ENCODE results near the gene SPAG17.
A peak's percentile ranks its signal among the peaks of the same experiment; 100 is the strongest.

SPAG17 gene

DNA sequence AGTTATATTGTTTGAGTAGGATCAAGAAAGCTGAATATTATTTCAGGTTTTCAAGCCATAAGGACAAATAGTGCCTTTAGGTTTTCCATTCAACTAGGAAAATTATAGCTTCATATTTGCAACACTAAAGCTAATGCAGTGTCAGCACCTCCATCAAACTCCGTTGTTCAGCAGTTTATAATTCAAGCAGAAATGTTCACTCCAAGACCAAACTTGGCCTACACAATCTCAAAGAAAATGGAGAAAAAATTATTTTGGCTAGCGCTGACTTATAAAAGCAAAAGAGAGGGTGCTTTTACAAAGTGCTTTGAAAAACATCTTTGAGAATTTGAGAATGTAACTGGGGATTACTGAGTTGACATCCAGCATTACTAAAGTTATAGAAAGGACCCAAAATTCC, 1.4 kb downstream of the SPAG17 start:
- no peak overlapping the region for H3K4me3 ChIP-seq

DNA sequence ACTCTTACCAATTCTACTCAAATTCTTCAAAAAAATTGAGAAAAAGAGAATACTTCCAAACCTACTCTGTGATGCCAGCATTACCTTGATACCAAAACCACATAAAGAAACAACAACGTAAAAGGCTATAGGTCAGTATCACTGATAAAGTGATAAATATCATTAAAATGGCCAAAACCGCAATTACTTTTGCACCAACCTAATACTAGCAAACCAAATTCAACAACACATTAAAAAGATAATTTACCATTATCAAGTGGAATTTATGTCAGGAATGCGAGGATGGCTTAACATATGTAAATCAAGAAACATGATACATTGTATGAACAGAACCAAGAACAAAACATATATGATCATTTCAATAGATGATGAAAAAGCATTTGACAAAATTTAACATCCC, 7.0 kb downstream of the SPAG17 start:
- no peak overlapping the region for H3K27ac ChIP-seq
- no peak overlapping the region for H3K4me3 ChIP-seq

More for the DNA sequence above, 1.4 kb downstream of the SPAG17 start:
- no peak overlapping the region for H3K27ac ChIP-seq

DNA sequence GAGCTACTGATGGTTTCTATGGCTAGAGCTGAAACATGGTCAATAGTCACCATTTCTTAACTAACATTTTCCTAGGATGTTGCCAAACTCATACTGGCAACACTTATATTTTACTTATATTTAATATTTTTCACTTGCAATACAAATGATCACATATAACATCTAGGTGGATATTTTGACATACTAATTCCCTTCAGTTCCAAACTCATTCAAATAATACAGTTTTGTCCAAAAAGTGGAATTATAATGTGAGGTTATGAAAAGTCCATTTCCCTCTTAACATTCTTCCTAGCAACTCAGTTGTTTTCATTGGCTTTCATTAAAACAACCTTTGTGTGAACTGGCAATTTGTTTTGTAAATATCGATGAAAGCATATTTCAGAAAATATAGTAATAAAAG, 16.0 kb downstream of the SPAG17 start:
- Histone ChIP-seq H3K27ac (no peak overlapping the region), H3K4me3 (no peak overlapping the region)

DNA sequence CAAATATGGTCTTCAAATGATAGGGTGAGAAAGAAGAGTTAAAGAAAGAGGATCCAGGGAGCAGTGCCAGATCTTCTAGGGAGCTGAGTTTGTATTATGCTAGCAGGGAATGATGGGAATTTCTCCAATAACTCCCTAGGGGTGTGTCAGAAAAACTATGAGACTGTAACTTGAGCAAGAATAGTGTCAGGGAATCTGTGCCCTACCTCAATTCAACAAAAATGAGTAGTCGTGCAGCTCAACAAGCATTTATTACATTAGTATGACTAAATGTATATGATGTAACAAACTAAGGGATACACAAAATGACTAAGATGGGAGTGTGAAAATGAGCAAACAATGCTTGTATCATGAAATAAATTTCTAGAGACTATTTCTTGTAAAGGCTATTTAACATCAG, 24.2 kb downstream of the SPAG17 start:
- no peak overlapping the region for H3K27ac ChIP-seq
- H3K4me3 ChIP-seq: no peak overlapping the region

GRCh38 chr1:118159569-118159968, 25.5 kb downstream of the SPAG17 start:
- Histone ChIP-seq H3K4me3 (no peak overlapping the region), H3K27ac (peak overlapping the region in 5 of 21 experiments; percentile 34 to 63 (median 46))

- Histone ChIP-seq H3K27ac (peak overlapping the region in 4 of 21 experiments; percentile 34 to 63 (median 44)), H3K4me3 (no peak overlapping the region)
Observed at GRCh38 chr1:118158924-118159323, 26.1 kb downstream of the SPAG17 start.

DNA sequence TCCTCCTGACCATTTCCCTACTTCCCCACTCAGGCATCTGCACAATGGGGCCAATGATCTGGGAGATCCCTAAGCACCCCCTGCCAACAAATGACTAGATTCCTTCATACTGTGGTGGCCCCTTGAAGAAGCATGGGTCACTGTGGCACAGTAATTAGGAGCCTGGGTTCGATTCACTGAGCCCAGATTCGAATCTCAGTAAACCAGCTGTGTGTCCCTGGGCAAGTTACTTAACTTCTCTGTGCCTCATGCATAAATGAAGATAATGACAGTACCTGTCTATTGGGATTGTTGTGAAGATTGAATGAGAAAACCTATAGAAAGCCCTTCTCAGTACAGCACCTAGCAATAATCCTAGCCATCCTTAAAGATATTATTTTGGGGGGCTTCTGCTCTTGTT, 27.5 kb downstream of the SPAG17 start:
- H3K4me3 ChIP-seq: no peak overlapping the region
- peak overlapping the region in 1 of 21 experiments; percentile 41 for H3K27ac ChIP-seq

DNA sequence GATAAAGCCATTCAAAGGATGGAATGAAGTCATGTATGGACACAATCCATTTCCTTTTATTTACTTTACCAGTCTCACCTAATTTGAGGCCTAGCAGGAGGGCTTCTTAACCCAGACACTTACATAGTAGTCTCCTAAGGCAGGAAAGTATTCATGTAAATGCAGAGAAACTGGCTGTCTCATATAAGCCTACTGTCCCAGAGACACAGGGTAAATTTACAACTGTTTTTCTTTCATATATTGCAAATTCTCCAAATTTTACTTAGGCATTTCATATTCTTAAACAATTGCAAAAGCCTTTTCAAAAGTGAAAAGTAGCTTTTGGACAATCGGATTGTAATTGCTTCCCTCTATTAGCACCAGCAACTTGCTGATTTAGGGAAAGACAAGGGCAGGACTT, 29.9 kb downstream of the SPAG17 start:
- peak overlapping the region in 1 of 21 experiments; percentile 62 for H3K27ac ChIP-seq
- no peak overlapping the region for H3K4me3 ChIP-seq

GRCh38 chr1:118154220-118154619, 30.8 kb downstream of the SPAG17 start:
- no peak overlapping the region for H3K4me3 ChIP-seq
- no peak overlapping the region for H3K27ac ChIP-seq

- H3K27ac ChIP-seq: no peak overlapping the region
Observed at GRCh38 chr1:118151312-118151937, 33.6 kb downstream of the SPAG17 start.

GRCh38 chr1:118149799-118150198, 35.2 kb downstream of the SPAG17 start:
- Histone ChIP-seq H3K27ac (no peak overlapping the region), H3K4me3 (no peak overlapping the region)

More at GRCh38 chr1:118151312-118151937, 33.6 kb downstream of the SPAG17 start:
- no peak overlapping the region for H3K4me3 ChIP-seq

DNA sequence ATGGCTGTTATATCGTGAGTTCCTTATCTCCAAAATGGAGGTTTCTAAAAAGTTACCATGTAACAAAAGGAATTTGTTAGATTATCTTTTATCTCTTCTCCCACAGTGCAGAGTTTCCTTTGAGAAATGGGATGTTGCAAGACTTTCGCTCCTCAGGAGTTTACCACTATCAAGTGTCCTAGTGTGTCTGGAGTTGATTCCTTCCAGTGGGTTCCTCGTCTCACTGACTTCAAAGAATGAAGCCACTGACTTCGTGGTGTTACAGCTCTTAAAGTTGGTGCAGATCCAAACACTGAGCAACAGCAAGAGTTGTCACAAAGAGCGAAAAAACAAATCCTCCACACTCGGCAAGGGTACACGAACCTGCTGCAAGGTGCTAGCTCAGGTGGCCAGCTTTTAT, 37.0 kb downstream of the SPAG17 start:
- Histone ChIP-seq H3K27ac (peak overlapping the region in 1 of 21 experiments; percentile 58), H3K4me3 (no peak overlapping the region)

- H3K27ac ChIP-seq: peak overlapping the region in 1 of 21 experiments; percentile 64
Observed at GRCh38 chr1:118147522-118147921, 37.5 kb downstream of the SPAG17 start.

DNA sequence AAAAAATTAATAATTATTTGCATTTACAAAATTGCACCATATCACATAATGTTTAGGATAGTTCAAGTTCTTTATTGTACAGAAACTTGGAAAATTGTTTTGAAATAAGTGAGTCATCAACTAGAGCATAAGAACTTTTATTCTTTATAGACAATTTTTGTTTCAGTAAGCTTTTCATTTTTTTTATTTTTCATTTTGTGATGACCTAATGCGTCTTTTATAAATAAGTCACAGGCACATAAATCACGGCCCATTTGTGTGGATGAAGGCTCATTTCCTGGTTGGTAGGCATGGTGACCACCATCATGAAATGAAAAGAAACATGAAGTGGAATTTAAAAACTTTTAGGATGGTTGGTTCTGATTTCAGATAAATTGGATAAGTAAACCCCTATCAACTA, 39.3 kb downstream of the SPAG17 start:
- no peak overlapping the region for H3K4me3 ChIP-seq

More at GRCh38 chr1:118147522-118147921, 37.5 kb downstream of the SPAG17 start:
- H3K4me3 ChIP-seq: no peak overlapping the region

DNA sequence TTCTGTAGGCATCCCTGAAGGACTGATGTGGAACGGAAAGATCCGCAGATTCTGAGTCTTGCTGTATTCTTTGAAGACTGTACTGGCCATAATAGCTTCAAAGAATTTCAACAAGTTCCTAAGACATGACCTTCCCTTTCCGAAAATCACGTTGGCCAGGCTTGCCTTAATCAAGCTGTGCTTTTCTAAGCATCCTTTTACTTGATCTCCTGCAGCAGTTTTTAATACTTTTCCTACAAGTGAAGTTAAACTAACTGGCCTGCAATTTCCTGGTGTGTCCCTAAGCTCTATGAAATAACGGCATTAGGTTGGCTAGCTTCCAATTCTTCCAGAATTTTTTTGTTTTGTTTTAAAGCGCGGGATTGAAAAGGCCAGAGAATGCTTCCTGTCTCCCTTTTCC, 40.3 kb downstream of the SPAG17 start:
- Histone ChIP-seq H3K27ac (peak overlapping the region in 2 of 21 experiments; percentile 21 to 31), H3K4me3 (no peak overlapping the region)

More for the DNA sequence above, 39.3 kb downstream of the SPAG17 start:
- H3K27ac ChIP-seq: no peak overlapping the region

DNA sequence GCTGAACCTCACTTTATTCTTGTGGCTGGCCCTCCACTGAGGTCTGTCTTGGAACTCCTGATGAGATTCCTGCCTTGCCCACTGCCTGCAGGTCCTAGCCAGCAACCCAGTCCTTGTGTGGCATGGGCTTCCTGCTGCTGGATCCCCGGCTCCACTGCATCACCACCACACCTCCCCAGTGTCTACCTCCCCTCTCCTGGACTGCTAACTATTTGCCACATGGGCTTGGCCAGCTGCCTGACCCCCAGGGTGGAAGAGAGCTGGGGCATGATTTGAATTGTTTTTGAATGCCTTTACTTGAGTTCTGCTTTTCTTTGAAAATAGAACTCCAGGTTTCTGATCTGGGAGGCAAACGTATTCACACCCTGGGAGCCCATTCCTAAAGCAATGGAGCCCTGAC, 41.2 kb downstream of the SPAG17 start:
- no peak overlapping the region for H3K4me3 ChIP-seq
- peak overlapping the region in 1 of 21 experiments; percentile 31 for H3K27ac ChIP-seq

DNA sequence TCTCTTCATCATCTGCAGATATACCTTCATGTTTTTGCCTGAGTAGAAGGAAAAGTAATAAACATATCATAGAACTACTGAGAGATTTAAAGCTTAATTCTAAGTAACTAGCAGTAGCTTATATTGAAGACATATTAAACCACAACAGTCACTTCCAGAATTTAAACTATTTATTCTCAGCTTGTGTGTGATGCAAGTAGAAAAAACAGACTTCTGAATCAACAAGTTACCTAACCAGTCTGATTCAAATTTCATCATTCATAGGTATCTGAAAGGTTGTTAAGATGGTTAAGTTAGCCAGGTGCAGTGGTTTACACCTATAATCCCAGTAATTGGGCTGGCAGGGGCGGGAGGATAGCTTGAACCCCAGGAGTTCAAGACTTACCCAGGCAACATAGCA, 41.9 kb downstream of the SPAG17 start:
- Histone ChIP-seq H3K4me3 (no peak overlapping the region), H3K27ac (no peak overlapping the region)

DNA sequence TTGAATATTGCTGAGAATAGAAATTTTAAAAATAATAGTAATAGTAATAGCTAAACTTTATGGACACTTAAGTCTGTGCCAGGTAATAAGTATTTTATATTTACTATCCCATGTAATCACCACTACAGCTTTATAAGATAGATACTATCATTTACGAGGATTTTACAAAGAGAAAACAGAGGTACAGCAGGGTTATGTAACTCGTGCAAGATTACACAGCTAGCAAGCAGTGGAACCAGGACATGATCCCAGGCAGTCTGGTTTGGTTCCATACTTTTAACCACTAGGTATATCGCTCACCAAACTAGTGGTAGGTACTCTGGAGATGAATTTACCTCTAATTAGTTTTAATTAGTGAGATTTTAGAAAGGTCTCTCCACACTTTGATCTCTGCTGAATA, 42.5 kb downstream of the SPAG17 start:
- no peak overlapping the region for H3K27ac ChIP-seq
- H3K4me3 ChIP-seq: no peak overlapping the region

DNA sequence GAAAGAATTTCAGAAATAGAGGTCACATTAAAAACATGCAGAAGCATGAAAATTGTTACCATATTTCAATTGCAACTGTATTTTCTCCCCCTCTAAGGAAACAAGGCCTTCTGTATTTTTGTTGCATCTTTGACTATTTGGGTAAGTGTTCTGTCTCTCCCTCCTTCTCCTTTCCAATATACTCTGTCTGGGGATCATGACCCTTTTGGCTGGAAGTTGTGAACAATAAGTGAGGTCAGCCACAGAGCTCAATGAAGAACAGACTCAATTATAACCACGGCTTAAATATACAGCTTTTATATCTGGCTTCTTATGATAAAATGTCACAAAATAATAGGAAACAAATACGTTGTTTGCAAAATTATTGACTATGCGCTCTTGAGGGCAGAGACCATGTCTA, 47.1 kb downstream of the SPAG17 start:
- Histone ChIP-seq H3K4me3 (no peak overlapping the region), H3K27ac (no peak overlapping the region)

DNA sequence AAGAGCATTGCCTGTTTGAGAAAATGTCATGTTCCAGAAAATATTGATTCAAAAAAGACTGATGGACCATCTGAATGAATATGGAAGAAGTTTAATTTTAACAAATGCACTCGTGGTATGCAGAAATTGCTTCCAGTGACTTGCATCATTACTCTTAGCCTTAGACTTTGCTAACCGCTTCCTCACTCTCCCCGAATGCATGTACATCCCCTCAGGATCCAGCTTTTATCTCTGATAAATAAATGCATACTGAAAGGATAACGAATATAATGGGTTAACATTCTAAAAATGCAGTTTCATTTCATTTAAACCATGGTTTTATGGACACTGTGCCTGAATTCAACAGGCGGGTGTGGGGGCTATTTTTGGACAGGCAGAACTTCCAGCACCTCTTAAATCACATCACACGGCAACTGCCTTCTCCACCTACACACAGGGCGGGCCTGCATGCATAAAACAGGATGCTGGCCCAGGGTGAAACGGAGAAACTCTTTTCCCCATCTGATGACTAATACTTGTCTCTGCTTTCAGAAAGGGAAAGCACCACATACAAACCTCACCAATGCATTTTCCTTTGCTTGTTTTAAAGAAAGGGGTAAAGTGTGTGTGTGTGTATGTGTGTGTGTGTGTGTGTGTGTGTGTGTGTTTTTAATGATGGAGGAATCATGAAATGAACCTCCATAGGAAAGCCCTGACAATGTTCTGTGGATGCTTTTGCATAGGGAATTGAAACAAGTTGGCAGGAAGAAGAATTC, 48.7 kb downstream of the SPAG17 start:
- peak overlapping the region in 3 of 21 experiments; percentile 9 to 26 (median 17) for H3K27ac ChIP-seq

DNA sequence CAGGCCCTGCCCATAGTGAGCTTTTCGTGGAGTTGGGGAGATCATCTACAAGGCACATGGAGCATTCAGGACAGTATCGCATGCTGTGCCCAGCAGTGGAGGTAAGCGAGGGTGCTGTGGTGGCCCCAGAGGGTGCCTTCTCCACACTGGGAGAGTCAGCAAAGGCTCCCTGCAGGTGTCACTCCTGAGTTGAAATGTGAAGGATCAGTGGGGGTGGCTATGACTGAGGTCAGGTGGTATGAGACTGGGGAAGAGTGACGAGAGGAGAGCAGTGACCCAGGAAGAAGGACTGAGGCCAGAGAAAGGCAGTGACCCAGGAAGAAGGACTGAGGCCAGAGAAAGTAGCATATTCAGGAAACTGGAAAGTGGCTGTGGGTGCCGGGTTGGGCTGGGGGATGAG, 53.0 kb downstream of the SPAG17 start:
- Histone ChIP-seq H3K4me3 (no peak overlapping the region), H3K27ac (no peak overlapping the region)

More for the DNA sequence above, 48.7 kb downstream of the SPAG17 start:
- H3K4me3 ChIP-seq: no peak overlapping the region

Data from skin epidermis (tissue), 12 donors.